SK-N-SH treated with all-trans-retinoic acid at 6 μM for 48 hours (cell line): Measurements from ENCODE around the gene TXNRD2.

Source experiments
- GLIS3 ChIP-seq: fragments of 250-450 bp; sonication (Bioruptor Pico); IDR thresholded peaks from 2 replicates; pipeline ENCODE4 v1.5.0; 2020; ENCODE audit warnings: mild to moderate bottlenecking, moderate library complexity
- ISL1 ChIP-seq: fragments of 250-450 bp; sonication (Bioruptor Pico); IDR thresholded peaks from 2 replicates; pipeline ENCODE4 v2.1.2; 2022; ENCODE audit warnings: mild to moderate bottlenecking, moderate library complexity
- RARB ChIP-seq: fragments of 250-450 bp; sonication (Bioruptor Pico); IDR thresholded peaks from 2 replicates; pipeline ENCODE4 v1.8.0; 2021; ENCODE audit warnings: mild to moderate bottlenecking, moderate library complexity
- TOX ChIP-seq: fragments of 250-450 bp; sonication (Bioruptor Pico); IDR thresholded peaks from 2 replicates; pipeline ENCODE4 v1.8.0; 2021; ENCODE audit warnings: mild to moderate bottlenecking, moderate library complexity, borderline replicate concordance
- ZFP3 ChIP-seq: fragments of 250-450 bp; sonication (Bioruptor Pico); IDR thresholded peaks from 2 replicates; pipeline ENCODE4 v1.5.0; 2020; ENCODE audit warnings: mild to moderate bottlenecking, moderate library complexity
- ZFP30 ChIP-seq: fragments of 450-650 bp; formaldehyde crosslinking; IDR thresholded peaks from 2 replicates; pipeline ENCODE4 v1.5.0; 2022; ENCODE audit warnings: mild to moderate bottlenecking, moderate library complexity
- ZNF70 ChIP-seq: fragments of 450-650 bp; formaldehyde crosslinking; IDR thresholded peaks from 2 replicates; pipeline ENCODE4 v1.5.0; 2020; ENCODE audit warnings: mild to moderate bottlenecking, moderate library complexity
- ZNF8 ChIP-seq: fragments of 450-650 bp; formaldehyde crosslinking; IDR thresholded peaks from 2 replicates; pipeline ENCODE4 v1.5.0; 2020; ENCODE audit warnings: mild to moderate bottlenecking, moderate library complexity
- TF ChIP-seq, protein P1 (sequence below): fragments of 250-450 bp; sonication (Bioruptor Pico); IDR thresholded peaks from 2 replicates; pipeline ENCODE4 v1.5.1; 2021; ENCODE audit warnings: mild to moderate bottlenecking, moderate library complexity
- TF ChIP-seq, protein P2 (sequence below): fragments of 250-450 bp; sonication (Bioruptor Pico); IDR thresholded peaks from 2 replicates; pipeline ENCODE4 v1.8.0; 2020; ENCODE audit warnings: mild to moderate bottlenecking, moderate library complexity, borderline replicate concordance
- TF ChIP-seq, protein P3 (sequence below): fragments of 250-450 bp; sonication (Bioruptor Pico); IDR thresholded peaks from 2 replicates; pipeline ENCODE4 v1.5.0; 2020; ENCODE audit warnings: mild to moderate bottlenecking, moderate library complexity
- TF ChIP-seq, protein P4 (sequence below): fragments of 250-450 bp; sonication (Bioruptor Pico); IDR thresholded peaks from 2 replicates; pipeline ENCODE4 v1.8.0; 2021; ENCODE audit warnings: low read depth, mild to moderate bottlenecking, moderate library complexity, borderline replicate concordance
- TF ChIP-seq, protein P5 (sequence below): fragments of 250-450 bp; sonication (Bioruptor Pico); IDR thresholded peaks from 2 replicates; pipeline ENCODE4 v1.5.1; 2020; ENCODE audit warnings: low read depth, mild to moderate bottlenecking, moderate library complexity

DNA sequence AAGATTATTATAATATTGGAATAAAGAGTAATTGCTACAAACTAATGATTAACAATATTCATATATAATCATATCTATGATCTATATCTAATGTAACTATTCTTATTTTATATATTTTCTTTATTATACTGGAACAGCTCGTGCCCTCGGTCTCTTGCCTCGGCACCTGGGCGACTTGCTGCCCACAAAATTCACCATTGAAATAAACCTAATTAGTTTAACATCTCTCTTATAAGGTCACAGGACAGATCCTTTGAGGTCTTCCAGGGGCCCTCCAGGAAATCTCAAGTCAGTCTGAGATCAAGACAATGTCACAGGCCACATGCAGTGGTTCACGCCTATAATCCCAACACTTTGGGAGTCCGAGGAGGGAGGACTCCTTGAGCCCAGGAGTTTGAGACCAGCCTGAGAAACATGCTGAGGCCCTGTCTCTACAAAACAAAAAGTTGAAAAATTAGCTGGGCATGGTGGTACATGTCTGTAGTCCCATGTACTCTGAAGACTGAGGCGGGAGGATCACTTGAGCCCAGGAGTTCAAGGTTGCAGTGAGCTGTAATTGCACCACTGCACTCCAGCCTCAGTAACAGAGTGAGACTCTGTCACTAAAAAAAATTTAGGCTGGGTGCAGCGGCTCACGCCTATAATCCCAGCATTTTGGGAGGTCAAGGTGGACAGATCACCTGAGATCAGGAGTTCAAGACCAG lies 6.6 kb upstream of the TXNRD2 start:
- TF ChIP-seq ZFP30, result no peak
- TF ChIP-seq ZFP3 (CRISPR knock-in tag), result no peak
- TF ChIP-seq RARB (CRISPR knock-in tag), result no peak
- TF ChIP-seq, protein P1, sequence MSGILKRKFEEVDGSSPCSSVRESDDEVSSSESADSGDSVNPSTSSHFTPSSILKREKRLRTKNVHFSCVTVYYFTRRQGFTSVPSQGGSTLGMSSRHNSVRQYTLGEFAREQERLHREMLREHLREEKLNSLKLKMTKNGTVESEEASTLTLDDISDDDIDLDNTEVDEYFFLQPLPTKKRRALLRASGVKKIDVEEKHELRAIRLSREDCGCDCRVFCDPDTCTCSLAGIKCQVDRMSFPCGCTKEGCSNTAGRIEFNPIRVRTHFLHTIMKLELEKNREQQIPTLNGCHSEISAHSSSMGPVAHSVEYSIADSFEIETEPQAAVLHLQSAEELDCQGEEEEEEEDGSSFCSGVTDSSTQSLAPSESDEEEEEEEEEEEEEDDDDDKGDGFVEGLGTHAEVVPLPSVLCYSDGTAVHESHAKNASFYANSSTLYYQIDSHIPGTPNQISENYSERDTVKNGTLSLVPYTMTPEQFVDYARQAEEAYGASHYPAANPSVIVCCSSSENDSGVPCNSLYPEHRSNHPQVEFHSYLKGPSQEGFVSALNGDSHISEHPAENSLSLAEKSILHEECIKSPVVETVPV (CRISPR knock-in tag), result no peak
- TF ChIP-seq ZNF70 (CRISPR knock-in tag), result no peak
- TF ChIP-seq, protein P2, sequence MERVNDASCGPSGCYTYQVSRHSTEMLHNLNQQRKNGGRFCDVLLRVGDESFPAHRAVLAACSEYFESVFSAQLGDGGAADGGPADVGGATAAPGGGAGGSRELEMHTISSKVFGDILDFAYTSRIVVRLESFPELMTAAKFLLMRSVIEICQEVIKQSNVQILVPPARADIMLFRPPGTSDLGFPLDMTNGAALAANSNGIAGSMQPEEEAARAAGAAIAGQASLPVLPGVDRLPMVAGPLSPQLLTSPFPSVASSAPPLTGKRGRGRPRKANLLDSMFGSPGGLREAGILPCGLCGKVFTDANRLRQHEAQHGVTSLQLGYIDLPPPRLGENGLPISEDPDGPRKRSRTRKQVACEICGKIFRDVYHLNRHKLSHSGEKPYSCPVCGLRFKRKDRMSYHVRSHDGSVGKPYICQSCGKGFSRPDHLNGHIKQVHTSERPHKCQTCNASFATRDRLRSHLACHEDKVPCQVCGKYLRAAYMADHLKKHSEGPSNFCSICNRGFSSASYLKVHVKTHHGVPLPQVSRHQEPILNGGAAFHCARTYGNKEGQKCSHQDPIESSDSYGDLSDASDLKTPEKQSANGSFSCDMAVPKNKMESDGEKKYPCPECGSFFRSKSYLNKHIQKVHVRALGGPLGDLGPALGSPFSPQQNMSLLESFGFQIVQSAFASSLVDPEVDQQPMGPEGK (CRISPR knock-in tag), result no peak
- TF ChIP-seq, protein P3, sequence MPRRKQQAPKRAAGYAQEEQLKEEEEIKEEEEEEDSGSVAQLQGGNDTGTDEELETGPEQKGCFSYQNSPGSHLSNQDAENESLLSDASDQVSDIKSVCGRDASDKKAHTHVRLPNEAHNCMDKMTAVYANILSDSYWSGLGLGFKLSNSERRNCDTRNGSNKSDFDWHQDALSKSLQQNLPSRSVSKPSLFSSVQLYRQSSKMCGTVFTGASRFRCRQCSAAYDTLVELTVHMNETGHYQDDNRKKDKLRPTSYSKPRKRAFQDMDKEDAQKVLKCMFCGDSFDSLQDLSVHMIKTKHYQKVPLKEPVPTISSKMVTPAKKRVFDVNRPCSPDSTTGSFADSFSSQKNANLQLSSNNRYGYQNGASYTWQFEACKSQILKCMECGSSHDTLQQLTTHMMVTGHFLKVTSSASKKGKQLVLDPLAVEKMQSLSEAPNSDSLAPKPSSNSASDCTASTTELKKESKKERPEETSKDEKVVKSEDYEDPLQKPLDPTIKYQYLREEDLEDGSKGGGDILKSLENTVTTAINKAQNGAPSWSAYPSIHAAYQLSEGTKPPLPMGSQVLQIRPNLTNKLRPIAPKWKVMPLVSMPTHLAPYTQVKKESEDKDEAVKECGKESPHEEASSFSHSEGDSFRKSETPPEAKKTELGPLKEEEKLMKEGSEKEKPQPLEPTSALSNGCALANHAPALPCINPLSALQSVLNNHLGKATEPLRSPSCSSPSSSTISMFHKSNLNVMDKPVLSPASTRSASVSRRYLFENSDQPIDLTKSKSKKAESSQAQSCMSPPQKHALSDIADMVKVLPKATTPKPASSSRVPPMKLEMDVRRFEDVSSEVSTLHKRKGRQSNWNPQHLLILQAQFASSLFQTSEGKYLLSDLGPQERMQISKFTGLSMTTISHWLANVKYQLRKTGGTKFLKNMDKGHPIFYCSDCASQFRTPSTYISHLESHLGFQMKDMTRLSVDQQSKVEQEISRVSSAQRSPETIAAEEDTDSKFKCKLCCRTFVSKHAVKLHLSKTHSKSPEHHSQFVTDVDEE (CRISPR knock-in tag), result no peak
- no peak for TF ChIP-seq TOX (CRISPR knock-in tag)
- TF ChIP-seq, protein P4, sequence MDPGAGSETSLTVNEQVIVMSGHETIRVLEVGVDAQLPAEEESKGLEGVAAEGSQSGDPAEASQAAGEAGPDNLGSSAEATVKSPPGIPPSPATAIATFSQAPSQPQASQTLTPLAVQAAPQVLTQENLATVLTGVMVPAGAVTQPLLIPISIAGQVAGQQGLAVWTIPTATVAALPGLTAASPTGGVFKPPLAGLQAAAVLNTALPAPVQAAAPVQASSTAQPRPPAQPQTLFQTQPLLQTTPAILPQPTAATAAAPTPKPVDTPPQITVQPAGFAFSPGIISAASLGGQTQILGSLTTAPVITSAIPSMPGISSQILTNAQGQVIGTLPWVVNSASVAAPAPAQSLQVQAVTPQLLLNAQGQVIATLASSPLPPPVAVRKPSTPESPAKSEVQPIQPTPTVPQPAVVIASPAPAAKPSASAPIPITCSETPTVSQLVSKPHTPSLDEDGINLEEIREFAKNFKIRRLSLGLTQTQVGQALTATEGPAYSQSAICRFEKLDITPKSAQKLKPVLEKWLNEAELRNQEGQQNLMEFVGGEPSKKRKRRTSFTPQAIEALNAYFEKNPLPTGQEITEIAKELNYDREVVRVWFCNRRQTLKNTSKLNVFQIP, result no peak
- TF ChIP-seq ISL1 (CRISPR knock-in tag), result no peak
- no peak for TF ChIP-seq GLIS3 (CRISPR knock-in tag)
- TF ChIP-seq ZNF8 (CRISPR knock-in tag), result no peak
- TF ChIP-seq, protein P5, sequence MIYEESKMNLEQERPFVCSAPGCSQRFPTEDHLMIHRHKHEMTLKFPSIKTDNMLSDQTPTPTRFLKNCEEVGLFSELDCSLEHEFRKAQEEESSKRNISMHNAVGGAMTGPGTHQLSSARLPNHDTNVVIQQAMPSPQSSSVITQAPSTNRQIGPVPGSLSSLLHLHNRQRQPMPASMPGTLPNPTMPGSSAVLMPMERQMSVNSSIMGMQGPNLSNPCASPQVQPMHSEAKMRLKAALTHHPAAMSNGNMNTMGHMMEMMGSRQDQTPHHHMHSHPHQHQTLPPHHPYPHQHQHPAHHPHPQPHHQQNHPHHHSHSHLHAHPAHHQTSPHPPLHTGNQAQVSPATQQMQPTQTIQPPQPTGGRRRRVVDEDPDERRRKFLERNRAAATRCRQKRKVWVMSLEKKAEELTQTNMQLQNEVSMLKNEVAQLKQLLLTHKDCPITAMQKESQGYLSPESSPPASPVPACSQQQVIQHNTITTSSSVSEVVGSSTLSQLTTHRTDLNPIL (CRISPR knock-in tag), result no peak
